Measurements from ENCODE around the gene CCDC7. TPM values are rescaled to one million over a fixed set of nuclear protein-coding genes. Genes with fewer than 3 reads are reported as not detected.

The CCDC7 gene
- total RNA-seq, 1 donor from 2014 or later = 11.1 TPM

DNA sequence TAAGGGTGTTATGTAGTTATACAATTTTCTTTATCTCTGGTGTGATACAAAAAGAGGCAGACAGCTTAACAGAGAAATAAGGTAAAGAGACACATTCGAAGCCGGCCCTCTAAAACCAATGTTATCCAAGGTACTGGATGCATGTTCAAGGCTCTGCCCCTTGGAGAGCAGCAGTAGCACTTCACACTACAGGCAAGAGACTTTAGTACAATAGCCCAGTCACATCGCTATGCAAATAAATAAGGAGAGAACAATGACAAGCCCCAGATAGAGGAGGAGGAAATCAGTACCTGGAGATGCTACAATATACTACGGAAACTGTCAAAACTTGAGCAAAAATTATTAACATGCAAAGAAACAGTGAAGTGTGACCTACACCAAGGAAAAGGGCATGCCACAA lies 401.0 kb downstream of the CCDC7 start:
- Mint-ChIP-seq H3K27ac (no peak overlapping the region), H3K36me3 (no peaks in the 10 kb centered on the region), H3K4me3 (no peak overlapping the region), H3K4me1 (no peaks in the 10 kb centered on the region), H3K9me3 (peaks cover 6% of the 10 kb centered on the region), H3K27me3 (ENCODE audit: low read depth) (peaks cover under 1% of the 10 kb centered on the region)
- TF ChIP-seq, protein P1, sequence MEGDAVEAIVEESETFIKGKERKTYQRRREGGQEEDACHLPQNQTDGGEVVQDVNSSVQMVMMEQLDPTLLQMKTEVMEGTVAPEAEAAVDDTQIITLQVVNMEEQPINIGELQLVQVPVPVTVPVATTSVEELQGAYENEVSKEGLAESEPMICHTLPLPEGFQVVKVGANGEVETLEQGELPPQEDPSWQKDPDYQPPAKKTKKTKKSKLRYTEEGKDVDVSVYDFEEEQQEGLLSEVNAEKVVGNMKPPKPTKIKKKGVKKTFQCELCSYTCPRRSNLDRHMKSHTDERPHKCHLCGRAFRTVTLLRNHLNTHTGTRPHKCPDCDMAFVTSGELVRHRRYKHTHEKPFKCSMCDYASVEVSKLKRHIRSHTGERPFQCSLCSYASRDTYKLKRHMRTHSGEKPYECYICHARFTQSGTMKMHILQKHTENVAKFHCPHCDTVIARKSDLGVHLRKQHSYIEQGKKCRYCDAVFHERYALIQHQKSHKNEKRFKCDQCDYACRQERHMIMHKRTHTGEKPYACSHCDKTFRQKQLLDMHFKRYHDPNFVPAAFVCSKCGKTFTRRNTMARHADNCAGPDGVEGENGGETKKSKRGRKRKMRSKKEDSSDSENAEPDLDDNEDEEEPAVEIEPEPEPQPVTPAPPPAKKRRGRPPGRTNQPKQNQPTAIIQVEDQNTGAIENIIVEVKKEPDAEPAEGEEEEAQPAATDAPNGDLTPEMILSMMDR (IDR thresholded peaks at IDR 0.05; ENCODE audit: unreplicated experiment) = no peak
- DNase-seq (ENCODE audit: low spot score in 2 of 2, unreplicated experiment in 2 of 2) = no peak

DNA sequence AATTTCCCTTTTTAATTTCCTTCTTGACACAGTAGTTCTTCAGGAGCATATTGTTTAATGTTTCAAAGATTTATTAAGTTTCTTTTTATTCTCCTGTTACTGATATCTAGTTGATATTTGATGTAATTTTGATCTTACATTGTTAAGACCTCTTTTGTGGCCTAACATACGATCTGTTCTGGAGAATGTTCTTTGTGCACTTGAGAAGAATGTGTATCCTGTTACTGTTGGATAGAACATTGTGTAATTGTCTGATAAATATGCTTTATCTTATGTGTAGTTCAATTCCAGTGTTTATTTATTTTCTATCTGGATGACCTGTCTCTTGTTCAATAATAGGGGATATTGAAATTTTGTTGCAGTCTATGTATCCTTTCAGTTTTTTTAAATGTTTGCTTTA lies 405.4 kb downstream of the CCDC7 start:
- H3K27ac Mint-ChIP-seq = no peak overlapping the region
- TF ChIP-seq, protein P1 (IDR thresholded peaks at IDR 0.05; ENCODE audit: unreplicated experiment) = no peak
- no peaks in the 10 kb centered on the region for H3K36me3 Mint-ChIP-seq
- no peaks in the 10 kb centered on the region for H3K27me3 Mint-ChIP-seq (ENCODE audit: low read depth)
- peaks cover 7% of the 10 kb centered on the region for H3K9me3 Mint-ChIP-seq
- no peak for DNase-seq (ENCODE audit: low spot score in 2 of 2, unreplicated experiment in 2 of 2)
- H3K4me1 Mint-ChIP-seq = no peaks in the 10 kb centered on the region
- no peak overlapping the region for H3K4me3 Mint-ChIP-seq

DNA sequence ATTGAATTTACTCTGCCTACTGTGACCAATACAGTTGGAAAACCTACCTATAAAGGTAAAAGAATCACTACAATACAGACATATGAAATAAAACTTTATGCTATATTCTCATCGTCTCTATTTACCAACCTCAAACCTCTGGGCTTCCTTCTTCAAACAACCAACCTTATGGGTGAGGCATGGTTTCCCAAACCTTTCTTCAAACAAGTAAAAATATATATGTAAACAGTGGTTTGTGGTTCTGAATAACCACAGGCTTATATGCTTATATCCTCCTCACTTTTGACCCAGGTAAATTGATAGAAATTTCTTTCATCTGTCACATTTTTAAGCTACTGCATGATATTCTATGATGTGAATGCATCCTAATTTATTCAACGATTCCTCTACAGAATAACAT lies 408.5 kb downstream of the CCDC7 start:
- TF ChIP-seq, protein P1 (IDR thresholded peaks at IDR 0.05; ENCODE audit: unreplicated experiment) = no peak
- DNase-seq (ENCODE audit: low spot score in 2 of 2, unreplicated experiment in 2 of 2) = no peak
- H3K27ac Mint-ChIP-seq = no peak overlapping the region
- peaks cover 7% of the 10 kb centered on the region for H3K9me3 Mint-ChIP-seq
- no peaks in the 10 kb centered on the region for H3K4me1 Mint-ChIP-seq
- no peaks in the 10 kb centered on the region for H3K36me3 Mint-ChIP-seq
- H3K27me3 Mint-ChIP-seq (ENCODE audit: low read depth) = no peaks in the 10 kb centered on the region
- no peak overlapping the region for H3K4me3 Mint-ChIP-seq

DNA sequence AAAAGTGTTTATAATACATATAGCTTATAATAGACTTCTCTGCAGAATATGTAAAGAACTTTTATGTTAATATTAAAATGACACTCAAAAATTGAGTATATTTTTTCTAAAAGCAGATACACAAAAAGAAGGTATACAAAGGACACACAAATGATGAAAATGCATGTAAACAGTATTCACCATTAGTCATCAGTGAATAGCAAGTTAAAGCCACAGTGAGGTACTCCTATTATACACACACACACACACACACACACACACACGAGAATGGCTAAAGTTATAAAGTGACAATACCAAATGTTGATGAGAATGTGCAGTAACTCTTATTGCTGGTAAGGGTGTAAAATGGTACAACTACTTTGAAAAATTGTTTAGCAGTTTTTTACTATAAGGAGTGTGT lies 419.2 kb downstream of the CCDC7 start:
- Mint-ChIP-seq H3K4me1 (no peaks in the 10 kb centered on the region), H3K9me3 (peaks cover 15% of the 10 kb centered on the region), H3K36me3 (no peaks in the 10 kb centered on the region), H3K27me3 (ENCODE audit: low read depth) (peaks cover 5% of the 10 kb centered on the region), H3K4me3 (no peak overlapping the region), H3K27ac (no peak overlapping the region)
- no peak for DNase-seq (ENCODE audit: low spot score in 2 of 2, unreplicated experiment in 2 of 2)
- TF ChIP-seq, protein P1 (IDR thresholded peaks at IDR 0.05; ENCODE audit: unreplicated experiment) = no peak

DNA sequence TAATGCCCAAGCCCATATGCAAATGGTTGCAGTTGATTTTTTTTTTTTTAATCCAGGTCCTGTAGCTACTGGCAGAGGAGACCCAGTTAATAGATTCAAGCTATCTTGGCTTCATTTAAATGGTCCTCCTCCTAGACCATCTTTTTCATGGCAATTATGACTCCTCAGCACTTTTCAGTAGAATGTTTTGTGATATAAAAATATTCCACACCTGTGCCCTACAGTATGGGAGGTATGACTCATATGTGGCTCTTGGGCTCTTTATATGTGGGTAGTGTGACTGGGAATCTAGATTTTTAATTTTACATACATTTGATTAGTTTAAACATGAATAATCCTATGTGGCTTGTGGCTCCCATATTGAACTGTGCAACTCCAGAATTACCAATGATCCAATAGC lies 432.0 kb downstream of the CCDC7 start:
- Mint-ChIP-seq H3K27me3 (ENCODE audit: low read depth) (no peaks in the 10 kb centered on the region), H3K27ac (no peak overlapping the region), H3K9me3 (peaks cover 14% of the 10 kb centered on the region), H3K4me1 (peaks cover 24% of the 10 kb centered on the region), H3K4me3 (no peak overlapping the region), H3K36me3 (peaks cover 6% of the 10 kb centered on the region)
- TF ChIP-seq, protein P1 (IDR thresholded peaks at IDR 0.05; ENCODE audit: unreplicated experiment) = no peak
- DNase-seq (ENCODE audit: low spot score in 2 of 2, unreplicated experiment in 2 of 2) = no peak

DNA sequence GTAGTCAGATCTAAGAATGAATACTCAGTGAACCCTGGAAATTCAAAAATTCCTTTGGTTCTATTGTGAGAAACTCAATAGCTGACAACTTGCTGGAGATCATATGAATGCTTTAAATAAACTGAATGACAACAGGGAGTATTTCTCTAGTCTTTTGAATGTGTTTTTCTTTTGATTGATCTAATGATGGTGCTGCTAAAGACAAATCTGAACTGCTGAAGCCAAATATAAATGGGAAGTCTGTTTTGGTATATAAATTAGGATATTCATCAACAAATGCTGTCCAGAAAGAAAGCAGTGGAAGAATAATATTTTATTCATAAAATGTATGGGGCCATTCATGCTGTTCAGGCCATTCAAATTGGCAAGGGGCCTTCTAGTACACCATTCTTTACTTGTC lies 432.7 kb downstream of the CCDC7 start:
- no peaks in the 10 kb centered on the region for H3K27me3 Mint-ChIP-seq (ENCODE audit: low read depth)
- TF ChIP-seq, protein P1 (IDR thresholded peaks at IDR 0.05; ENCODE audit: unreplicated experiment) = no peak
- no peak overlapping the region for H3K4me3 Mint-ChIP-seq
- H3K4me1 Mint-ChIP-seq = peaks cover 27% of the 10 kb centered on the region
- peaks cover 6% of the 10 kb centered on the region for H3K36me3 Mint-ChIP-seq
- H3K27ac Mint-ChIP-seq = no peak overlapping the region
- DNase-seq (ENCODE audit: low spot score in 2 of 2, unreplicated experiment in 2 of 2) = no peak
- H3K9me3 Mint-ChIP-seq = peaks cover 7% of the 10 kb centered on the region

Measured in mesothelial cell of epicardium (in vitro differentiated cells).